GM21360 (cell line): ENCODE measurements around the gene SULT2A1.
"Not testable (repeated sequence)": the region's sequence is repeated elsewhere in the genome, so short reads cannot be mapped to it uniquely, and the experiment has no call there.

ENCODE experiments used
- ATAC-seq: cut with Tn5 transposase; IDR thresholded peaks from one replicate; pipeline ENCODE4 v1.9.1; 2021; ENCODE audit warnings: mild to moderate bottlenecking, moderate library complexity; ENCODE audit not compliant: unreplicated experiment

The SULT2A1 gene

DNA sequence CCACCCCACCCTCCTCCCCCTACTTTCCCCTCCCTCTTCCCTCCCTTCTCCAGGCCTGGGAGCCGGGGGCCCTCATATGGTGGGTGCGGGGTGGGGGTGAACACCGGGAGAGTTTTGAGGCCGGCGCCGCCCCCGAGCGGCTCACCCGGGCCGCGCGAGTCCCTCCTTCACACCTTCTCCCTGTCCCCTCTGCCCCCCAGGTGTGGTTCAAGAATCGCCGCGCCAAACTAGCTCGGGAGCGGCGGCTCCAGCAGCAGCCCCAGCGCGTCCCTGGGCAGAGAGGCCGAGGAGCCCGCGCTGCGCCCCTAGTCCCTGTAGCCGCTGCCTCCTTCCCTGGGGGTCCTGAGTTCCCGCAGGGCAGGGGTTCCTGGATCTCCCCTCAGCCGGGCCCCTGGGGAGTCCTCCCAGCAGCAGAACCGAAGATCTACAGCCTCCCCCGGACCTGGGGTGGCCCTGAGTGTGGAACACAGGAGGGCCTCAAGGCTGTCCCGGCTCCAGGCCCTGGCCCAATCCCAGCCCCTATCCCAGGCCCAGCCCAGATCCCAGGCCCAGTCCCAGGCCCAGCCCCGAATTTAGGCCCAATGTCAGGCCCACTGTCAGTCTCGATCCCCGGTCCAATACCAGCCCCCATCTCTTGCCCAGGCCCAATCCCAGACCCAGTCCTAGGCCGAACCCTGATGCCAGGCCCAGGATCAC, 25.4 kb downstream of the SULT2A1 start:
- ATAC-seq: no peak

- not testable (repeated sequence) for ATAC-seq
These were observed 26.3 kb downstream of the SULT2A1 start for GRCh38 chr19:47859838-47860237.

- ATAC-seq: not testable (repeated sequence)
These were observed 27.3 kb downstream of the SULT2A1 start, which contains the start of gene TPRX2 for GRCh38 chr19:47858646-47859285. TSS of gene TPRX2 (plus strand) at chr19:47859235. CDS start at chr19:47859247, 12 bp downstream.

GRCh38 chr19:47858231-47858630, 27.9 kb downstream of the SULT2A1 start:
- ATAC-seq: not testable (repeated sequence)

- no peak for ATAC-seq
These were observed 31.7 kb downstream of the SULT2A1 start for GRCh38 chr19:47854459-47854858.

DNA sequence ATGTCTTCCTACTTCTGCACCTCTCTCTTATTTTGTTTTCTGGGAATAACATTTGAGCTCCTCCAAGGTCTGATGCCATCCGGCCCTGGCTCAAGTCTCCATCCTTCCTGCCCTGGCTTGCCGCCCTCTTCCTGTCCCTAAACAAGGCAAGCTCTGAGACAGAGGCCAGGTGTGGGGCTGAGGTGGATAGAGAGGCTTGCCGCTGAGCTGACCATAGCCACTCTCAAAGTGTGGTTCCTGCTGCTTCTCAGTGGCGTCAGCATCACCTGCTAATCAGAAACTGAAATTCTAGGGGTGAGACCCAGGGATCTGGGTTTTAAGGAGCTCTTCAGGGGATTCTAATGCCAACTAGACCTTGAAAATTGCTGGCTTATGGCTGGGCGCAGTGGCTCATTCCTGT, 33.1 kb downstream of the SULT2A1 start:
- ATAC-seq: no peak

DNA sequence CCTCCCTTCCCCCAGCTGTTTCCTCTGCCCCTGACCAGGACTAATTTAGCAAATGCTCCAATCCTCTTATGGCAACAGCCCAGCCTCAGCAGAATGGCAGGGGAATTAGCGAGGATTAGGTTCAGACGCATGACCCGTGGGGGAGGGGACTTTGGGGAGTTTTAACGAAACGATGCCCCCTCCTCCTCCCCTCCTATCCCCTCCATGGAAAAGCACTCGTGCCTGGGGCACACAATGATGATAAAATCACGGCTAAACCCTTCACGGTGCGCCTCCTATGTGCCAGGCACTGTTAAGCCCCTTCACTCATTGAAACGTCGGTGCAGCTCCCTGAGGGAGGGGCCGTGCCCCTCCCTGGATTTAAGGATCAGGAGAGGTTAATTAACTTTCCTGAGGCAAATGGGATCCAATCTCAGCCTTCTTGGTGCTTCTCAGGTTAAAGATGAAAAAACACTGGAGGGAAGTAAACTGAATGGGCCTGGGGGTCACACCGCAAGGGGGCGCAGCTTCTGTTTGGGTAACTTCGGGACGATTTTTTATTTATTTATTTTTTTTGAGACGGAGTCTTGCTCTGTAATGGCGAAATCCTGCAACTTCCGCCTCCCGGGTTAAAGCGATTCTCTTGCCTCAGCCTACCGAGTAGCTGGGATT, 37.2 kb downstream of the SULT2A1 start:
- no peak for ATAC-seq

- no peak for ATAC-seq
These were observed 37.7 kb downstream of the SULT2A1 start for GRCh38 chr19:47848425-47848822.

- no peak for ATAC-seq
These were observed 43.2 kb downstream of the SULT2A1 start for GRCh38 chr19:47842941-47843340.

GRCh38 chr19:47839913-47840312, 46.2 kb downstream of the SULT2A1 start:
- ATAC-seq: no peak

GRCh38 chr19:47839411-47839810, 46.7 kb downstream of the SULT2A1 start:
- ATAC-seq: no peak

DNA sequence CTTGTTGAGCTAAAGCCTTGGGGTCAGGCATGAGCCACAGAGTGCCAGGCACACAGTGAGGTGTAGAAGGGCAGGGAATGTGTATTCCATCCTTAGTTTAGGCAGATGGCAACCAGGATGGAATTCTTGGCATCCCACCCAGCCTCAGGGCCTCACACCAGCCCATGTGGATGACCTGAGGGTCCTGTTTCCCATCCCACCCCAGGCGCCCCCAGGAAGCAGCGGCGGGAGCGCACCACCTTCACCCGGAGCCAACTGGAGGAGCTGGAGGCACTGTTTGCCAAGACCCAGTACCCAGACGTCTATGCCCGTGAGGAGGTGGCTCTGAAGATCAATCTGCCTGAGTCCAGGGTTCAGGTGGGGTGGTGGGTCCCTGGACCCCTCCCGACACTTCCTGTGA, 50.1 kb downstream of the SULT2A1 start:
- ATAC-seq: no peak

DNA sequence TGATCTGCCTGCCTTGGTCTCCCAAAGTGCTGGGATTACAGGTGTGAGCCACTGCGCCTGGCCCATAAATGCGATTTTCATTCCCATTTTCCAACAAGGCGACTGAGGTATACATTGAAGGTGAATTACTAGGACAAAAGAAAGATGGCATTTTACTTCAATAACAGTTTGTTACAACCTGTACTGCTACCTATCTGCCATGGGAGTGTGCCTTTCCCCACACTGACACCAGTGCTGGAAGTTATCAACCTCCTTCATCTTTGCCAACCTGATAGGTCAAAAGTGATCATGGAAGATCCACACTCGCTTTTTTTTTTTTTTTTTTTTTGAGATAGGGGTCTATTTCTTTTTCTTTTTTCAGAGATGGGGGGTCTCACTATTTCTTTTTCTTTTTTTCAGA, 53.4 kb downstream of the SULT2A1 start:
- ATAC-seq: no peak

- ATAC-seq: no peak
These were observed 59.3 kb downstream of the SULT2A1 start for GRCh38 chr19:47826800-47827199.

- no peak for ATAC-seq
These were observed 61.7 kb downstream of the SULT2A1 start for GRCh38 chr19:47824396-47824795.

DNA sequence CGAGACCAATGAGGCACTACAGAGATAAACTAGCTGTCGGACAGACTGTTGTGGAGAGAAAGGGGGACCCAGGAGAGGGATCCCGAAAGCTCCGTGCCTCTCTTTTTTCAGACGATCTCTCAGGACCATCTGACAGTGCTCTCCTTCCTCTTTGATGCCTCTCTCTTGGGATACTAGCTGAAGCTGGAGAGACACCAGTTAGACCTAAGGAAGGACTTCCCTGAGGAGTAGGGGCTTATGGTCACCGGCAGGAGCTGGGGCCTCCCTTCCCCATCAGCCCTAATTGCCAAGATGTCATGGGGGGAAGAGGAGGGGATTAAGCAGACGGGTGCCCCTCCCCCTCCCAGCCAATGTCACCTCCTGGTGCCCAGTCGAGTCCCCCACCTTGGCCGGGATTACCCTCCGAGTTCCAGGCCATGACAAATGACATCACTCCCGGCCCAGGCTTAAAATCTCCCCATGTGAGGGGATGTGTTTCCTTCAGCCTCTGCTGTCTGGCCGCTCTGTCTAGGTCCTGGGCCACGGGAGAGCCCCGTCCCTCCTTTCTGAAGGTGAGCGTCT, 64.6 kb downstream of the SULT2A1 start, which contains the start of gene CRX:
TSS of gene CRX (plus strand) at position 478 of the 561 bp plus-strand sequence. CDS start 12,507 bp downstream, outside the sequence.
- ATAC-seq: no peak
